ENCODE results near the gene FOXP4. TPM values are rescaled to one million over a fixed set of nuclear protein-coding genes. Genes with fewer than 3 reads are reported as not detected.

Gene FOXP4, protein sequence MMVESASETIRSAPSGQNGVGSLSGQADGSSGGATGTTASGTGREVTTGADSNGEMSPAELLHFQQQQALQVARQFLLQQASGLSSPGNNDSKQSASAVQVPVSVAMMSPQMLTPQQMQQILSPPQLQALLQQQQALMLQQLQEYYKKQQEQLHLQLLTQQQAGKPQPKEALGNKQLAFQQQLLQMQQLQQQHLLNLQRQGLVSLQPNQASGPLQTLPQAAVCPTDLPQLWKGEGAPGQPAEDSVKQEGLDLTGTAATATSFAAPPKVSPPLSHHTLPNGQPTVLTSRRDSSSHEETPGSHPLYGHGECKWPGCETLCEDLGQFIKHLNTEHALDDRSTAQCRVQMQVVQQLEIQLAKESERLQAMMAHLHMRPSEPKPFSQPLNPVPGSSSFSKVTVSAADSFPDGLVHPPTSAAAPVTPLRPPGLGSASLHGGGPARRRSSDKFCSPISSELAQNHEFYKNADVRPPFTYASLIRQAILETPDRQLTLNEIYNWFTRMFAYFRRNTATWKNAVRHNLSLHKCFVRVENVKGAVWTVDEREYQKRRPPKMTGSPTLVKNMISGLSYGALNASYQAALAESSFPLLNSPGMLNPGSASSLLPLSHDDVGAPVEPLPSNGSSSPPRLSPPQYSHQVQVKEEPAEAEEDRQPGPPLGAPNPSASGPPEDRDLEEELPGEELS
- total RNA-seq: 24.7 and 26.9 TPM in 2 replicates
- long read RNA-seq: 0 reads

DNA sequence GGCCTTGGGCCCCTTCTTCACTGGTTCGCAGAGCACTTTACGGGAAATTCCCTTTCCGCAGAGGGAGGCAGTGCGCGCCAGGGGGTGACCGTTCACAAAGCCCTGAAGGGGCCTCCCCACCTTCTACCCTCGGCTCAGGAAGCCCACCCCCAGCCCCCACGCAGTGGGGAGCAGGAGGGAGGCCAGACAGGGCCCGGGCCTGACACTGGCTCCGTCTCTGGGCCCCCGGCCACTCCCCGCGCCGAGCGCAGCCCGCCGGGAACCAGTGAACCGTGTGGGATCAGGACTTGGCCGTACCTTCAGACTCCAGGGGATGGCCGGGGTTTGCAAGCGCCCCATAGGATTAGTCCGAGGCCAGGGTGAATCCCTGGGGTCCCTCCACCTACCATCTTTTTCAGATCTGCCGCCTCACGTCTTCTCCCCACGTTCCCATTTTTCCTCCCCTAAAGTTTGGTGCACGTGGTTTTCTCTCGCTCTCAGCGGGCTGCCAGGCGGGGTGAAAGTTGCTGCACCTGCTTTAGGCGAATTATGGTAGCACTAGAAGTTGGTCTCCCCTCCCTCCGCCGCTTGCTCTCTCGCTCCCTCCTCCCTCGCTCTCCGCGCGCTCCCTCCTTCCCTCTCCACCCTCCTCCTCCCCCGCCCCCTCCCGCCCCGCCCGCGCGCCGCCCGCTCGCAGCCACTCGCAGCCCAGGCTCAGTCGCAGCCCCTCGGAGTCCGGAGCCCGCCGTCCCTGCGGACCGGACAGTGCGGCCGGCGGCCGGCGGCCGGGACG is at the start of gene FOXP4:
FOXP4 (plus strand) TSS at position 679 of the 772 bp plus-strand sequence. CDS start 19,380 bp downstream, outside the sequence.
- H3K4me1 Mint-ChIP-seq (ENCODE audit: unreplicated experiment): peaks cover 19% of the 10 kb centered on the region
- no peaks in the 10 kb centered on the region for H3K9me3 Mint-ChIP-seq (ENCODE audit: unreplicated experiment)
- H3K36me3 Mint-ChIP-seq (ENCODE audit: unreplicated experiment): no peaks in the 10 kb centered on the region
- H3K27me3 Mint-ChIP-seq (ENCODE audit: unreplicated experiment): peaks cover 2% of the 10 kb centered on the region
- H3K27ac Mint-ChIP-seq (ENCODE audit: unreplicated experiment): peak within 1 kb of the TSS; percentile 66
- peak; percentile 94 for DNase-seq (ENCODE audit: extremely low spot score, unreplicated experiment)
- TF ChIP-seq, protein P1, sequence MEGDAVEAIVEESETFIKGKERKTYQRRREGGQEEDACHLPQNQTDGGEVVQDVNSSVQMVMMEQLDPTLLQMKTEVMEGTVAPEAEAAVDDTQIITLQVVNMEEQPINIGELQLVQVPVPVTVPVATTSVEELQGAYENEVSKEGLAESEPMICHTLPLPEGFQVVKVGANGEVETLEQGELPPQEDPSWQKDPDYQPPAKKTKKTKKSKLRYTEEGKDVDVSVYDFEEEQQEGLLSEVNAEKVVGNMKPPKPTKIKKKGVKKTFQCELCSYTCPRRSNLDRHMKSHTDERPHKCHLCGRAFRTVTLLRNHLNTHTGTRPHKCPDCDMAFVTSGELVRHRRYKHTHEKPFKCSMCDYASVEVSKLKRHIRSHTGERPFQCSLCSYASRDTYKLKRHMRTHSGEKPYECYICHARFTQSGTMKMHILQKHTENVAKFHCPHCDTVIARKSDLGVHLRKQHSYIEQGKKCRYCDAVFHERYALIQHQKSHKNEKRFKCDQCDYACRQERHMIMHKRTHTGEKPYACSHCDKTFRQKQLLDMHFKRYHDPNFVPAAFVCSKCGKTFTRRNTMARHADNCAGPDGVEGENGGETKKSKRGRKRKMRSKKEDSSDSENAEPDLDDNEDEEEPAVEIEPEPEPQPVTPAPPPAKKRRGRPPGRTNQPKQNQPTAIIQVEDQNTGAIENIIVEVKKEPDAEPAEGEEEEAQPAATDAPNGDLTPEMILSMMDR (IDR thresholded peaks at IDR 0.05): no peak
- peak within 1 kb of the TSS; percentile 91 for H3K4me3 Mint-ChIP-seq (ENCODE audit: unreplicated experiment)

DNA sequence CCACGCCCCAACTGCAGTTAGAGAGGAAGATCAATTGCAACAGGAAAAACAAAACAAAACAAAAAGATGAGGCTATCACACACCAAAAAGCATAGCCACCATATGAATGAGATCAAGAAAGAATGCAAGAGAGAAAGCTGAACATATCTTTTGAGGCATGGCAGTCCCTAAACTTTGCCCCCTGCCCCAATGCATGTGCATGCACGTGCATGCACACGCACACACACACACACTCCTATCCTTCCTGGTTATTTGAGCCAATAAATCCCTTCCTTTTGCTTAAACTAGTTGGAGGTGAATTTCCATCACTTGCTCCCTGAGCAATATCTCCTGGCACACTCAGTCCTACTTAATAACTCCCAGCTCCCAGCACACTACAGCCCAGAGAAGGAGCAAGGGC is 48.6 kb upstream of the FOXP4 start:
- H3K36me3 Mint-ChIP-seq (ENCODE audit: unreplicated experiment): no peaks in the 10 kb centered on the region
- TF ChIP-seq, protein P1 (IDR thresholded peaks at IDR 0.05): no peak
- H3K27me3 Mint-ChIP-seq (ENCODE audit: unreplicated experiment): peaks cover 26% of the 10 kb centered on the region
- no peak for DNase-seq (ENCODE audit: extremely low spot score, unreplicated experiment)
- H3K9me3 Mint-ChIP-seq (ENCODE audit: unreplicated experiment): no peaks in the 10 kb centered on the region
- peaks cover 9% of the 10 kb centered on the region for H3K4me1 Mint-ChIP-seq (ENCODE audit: unreplicated experiment)
- H3K4me3 Mint-ChIP-seq (ENCODE audit: unreplicated experiment): no peak overlapping the region
- no peak overlapping the region for H3K27ac Mint-ChIP-seq (ENCODE audit: unreplicated experiment)

DNA sequence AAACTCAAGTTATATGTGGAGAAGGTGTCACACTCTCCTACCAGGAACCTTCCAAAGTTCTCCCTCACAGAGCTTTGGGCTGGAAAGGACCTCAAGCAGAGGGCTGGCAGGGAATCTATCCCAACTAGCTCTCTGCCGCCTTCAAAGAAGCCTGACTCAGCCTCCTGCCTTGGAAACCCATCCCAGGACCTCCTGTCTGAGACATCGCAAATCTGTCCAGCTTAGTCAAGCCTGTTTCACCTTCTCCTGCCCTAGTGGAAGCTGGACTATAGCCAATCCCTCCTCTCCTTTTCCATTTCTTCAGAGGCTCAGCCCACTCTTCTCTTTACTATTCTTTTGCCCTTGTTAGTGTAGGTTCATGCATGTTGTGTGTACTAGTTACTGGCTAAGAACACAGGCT is 48.2 kb upstream of the FOXP4 start:
- TF ChIP-seq, protein P1 (IDR thresholded peaks at IDR 0.05): no peak
- H3K36me3 Mint-ChIP-seq (ENCODE audit: unreplicated experiment): no peaks in the 10 kb centered on the region
- DNase-seq (ENCODE audit: extremely low spot score, unreplicated experiment): no peak
- no peaks in the 10 kb centered on the region for H3K9me3 Mint-ChIP-seq (ENCODE audit: unreplicated experiment)
- no peak overlapping the region for H3K27ac Mint-ChIP-seq (ENCODE audit: unreplicated experiment)
- H3K4me1 Mint-ChIP-seq (ENCODE audit: unreplicated experiment): peaks cover 13% of the 10 kb centered on the region
- H3K27me3 Mint-ChIP-seq (ENCODE audit: unreplicated experiment): peaks cover 24% of the 10 kb centered on the region
- H3K4me3 Mint-ChIP-seq (ENCODE audit: unreplicated experiment): no peak overlapping the region

DNA sequence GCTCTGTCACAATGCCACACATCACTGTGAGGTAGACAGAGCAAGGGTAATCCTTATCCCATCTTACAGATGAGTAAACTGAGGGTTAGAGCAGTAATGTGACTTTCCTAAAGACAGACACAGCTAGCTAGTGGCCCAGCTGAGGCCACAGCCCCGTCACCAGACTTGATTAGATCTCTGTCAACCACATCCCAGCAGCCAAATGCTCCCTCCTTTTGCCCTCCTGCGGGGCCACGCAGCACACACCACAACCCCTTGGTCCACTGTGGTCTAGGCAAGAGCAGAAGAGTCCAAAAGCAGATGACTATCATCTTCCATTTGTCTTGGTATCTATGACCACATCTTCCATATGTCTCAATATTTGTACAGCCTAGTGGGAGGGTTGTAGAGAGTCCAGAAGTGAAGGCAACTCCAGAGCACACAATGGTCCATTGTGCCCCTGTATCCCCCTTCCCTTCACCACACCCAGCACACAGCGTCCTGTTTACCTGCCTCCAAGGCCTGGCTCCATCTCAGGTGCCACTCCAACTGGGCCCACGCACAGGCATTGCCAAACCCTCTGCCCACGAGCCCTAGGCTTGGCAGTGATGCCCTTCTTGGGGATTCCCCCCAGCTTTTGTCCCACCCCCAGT is 47.1 kb upstream of the FOXP4 start:
- Mint-ChIP-seq H3K4me3 (ENCODE audit: unreplicated experiment) (no peak overlapping the region), H3K27me3 (ENCODE audit: unreplicated experiment) (peaks cover 22% of the 10 kb centered on the region)

More for the DNA sequence above, 47.1 kb upstream of the FOXP4 start:
- TF ChIP-seq, protein P1 (IDR thresholded peaks at IDR 0.05): no peak
- no peak for DNase-seq (ENCODE audit: extremely low spot score, unreplicated experiment)
- H3K36me3 Mint-ChIP-seq (ENCODE audit: unreplicated experiment): no peaks in the 10 kb centered on the region
- no peak overlapping the region for H3K27ac Mint-ChIP-seq (ENCODE audit: unreplicated experiment)
- H3K9me3 Mint-ChIP-seq (ENCODE audit: unreplicated experiment): no peaks in the 10 kb centered on the region
- peaks cover 20% of the 10 kb centered on the region for H3K4me1 Mint-ChIP-seq (ENCODE audit: unreplicated experiment)

Data from osteocyte (in vitro differentiated cells).